Neuron (in vitro differentiated cells): Measurements from ENCODE around the gene FRMD5.
"Not testable (repeated sequence)": the region's sequence is repeated elsewhere in the genome, so short reads cannot be mapped to it uniquely, and the experiment has no call there.

ENCODE experiments used
- H2AFZ ChIP-seq: one replicate; pipeline ENCODE4 v1.6.1; 2013; ENCODE audit warnings: low read depth, mild to moderate bottlenecking, inconsistent platforms, low read length, moderate library complexity
- H3K27me3 ChIP-seq: one replicate; pipeline ENCODE4 v1.6.1; 2013; ENCODE audit warnings: low read length; ENCODE audit not compliant: insufficient read depth
- H3K36me3 ChIP-seq: one replicate; pipeline ENCODE4 v1.6.1; 2013; ENCODE audit warnings: low read length; ENCODE audit not compliant: insufficient read depth
- H3K4me1 ChIP-seq: one replicate; pipeline ENCODE4 v1.6.1; 2013; ENCODE audit warnings: low read length; ENCODE audit not compliant: insufficient read depth
- H3K4me3 ChIP-seq: 2 replicates; pipeline ENCODE4 v1.5.1; 2013; ENCODE audit warnings: mild to moderate bottlenecking, low read length, moderate library complexity
- H3K9me3 ChIP-seq: one replicate; pipeline ENCODE4 v1.6.1; 2013; ENCODE audit warnings: low read length

The FRMD5 gene

GRCh38 chr15:44034334-44034733 lies 160.7 kb downstream of the FRMD5 start:
- H3K9me3 ChIP-seq = no peaks in the 10 kb centered on the region
- no peak overlapping the region for H2AFZ ChIP-seq
- peaks cover 2% of the 10 kb centered on the region for H3K4me1 ChIP-seq
- no peaks in the 10 kb centered on the region for H3K27me3 ChIP-seq
- H3K36me3 ChIP-seq = no peaks in the 10 kb centered on the region
- no peak overlapping the region for H3K4me3 ChIP-seq

- no peaks in the 10 kb centered on the region for H3K4me1 ChIP-seq
- H3K9me3 ChIP-seq = no peaks in the 10 kb centered on the region
- H3K27me3 ChIP-seq = no peaks in the 10 kb centered on the region
These were observed 161.2 kb downstream of the FRMD5 start for GRCh38 chr15:44033894-44034293.

DNA sequence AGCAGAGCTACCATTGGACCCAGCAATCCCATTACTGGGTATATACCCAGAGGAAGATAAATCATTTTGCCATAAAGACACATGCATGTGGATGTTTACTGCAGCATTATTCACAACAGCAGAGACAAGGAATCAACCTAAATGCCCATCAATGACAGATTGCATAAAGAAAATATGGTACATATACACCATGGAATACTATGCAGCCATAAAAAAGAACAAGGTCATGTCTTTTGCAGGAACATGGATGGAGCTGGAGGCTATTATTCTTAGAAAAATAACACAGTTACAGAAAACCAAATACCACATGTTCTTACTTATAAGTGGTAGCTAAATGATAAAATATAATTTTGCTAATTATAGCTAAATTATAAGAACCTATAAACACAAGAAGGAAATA lies 162.3 kb downstream of the FRMD5 start:
- H3K4me1 ChIP-seq, H3K9me3 ChIP-seq, H3K4me3 ChIP-seq, H3K27me3 ChIP-seq, H2AFZ ChIP-seq, H3K36me3 ChIP-seq: not testable (repeated sequence)

More at GRCh38 chr15:44033894-44034293, 161.2 kb downstream of the FRMD5 start:
- Histone ChIP-seq H3K36me3 (no peaks in the 10 kb centered on the region), H3K4me3 (no peak overlapping the region), H2AFZ (no peak overlapping the region)

- Histone ChIP-seq H3K27me3 (no peaks in the 10 kb centered on the region), H3K4me3 (no peak overlapping the region), H2AFZ (no peak overlapping the region), H3K36me3 (no peaks in the 10 kb centered on the region), H3K9me3 (no peaks in the 10 kb centered on the region), H3K4me1 (no peaks in the 10 kb centered on the region)
These were observed 165.0 kb downstream of the FRMD5 start for GRCh38 chr15:44029940-44030568.

DNA sequence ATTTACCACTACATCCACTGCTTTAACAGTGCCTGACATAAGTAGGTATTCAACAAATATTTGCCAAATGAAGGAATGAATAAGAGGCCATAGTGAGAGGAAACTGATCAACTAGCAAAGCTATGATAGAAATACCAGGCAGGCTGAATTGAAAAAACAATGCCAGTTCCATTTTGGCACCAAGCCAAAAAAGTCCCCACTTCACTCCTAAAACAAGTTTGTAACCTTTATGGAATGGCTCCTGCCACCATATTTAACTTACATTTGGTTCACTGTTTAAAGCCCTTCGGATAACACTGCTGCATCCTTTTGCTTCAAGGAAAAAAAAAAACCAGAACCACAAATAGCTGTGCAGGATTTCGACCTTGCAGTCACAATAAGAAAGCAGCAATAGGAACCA lies 166.1 kb downstream of the FRMD5 start:
- Histone ChIP-seq H3K27me3 (no peaks in the 10 kb centered on the region), H3K9me3 (no peaks in the 10 kb centered on the region), H3K4me3 (no peak overlapping the region), H2AFZ (no peak overlapping the region), H3K36me3 (no peaks in the 10 kb centered on the region), H3K4me1 (no peaks in the 10 kb centered on the region)

GRCh38 chr15:44028349-44028748 lies 166.7 kb downstream of the FRMD5 start:
- H3K27me3 ChIP-seq = no peaks in the 10 kb centered on the region
- no peak overlapping the region for H3K4me3 ChIP-seq
- no peaks in the 10 kb centered on the region for H3K9me3 ChIP-seq
- H3K36me3 ChIP-seq = no peaks in the 10 kb centered on the region
- no peak overlapping the region for H2AFZ ChIP-seq
- no peaks in the 10 kb centered on the region for H3K4me1 ChIP-seq

- H3K4me1 ChIP-seq = no peaks in the 10 kb centered on the region
- no peaks in the 10 kb centered on the region for H3K27me3 ChIP-seq
- no peaks in the 10 kb centered on the region for H3K36me3 ChIP-seq
- H2AFZ ChIP-seq = no peak overlapping the region
- no peaks in the 10 kb centered on the region for H3K9me3 ChIP-seq
- no peak overlapping the region for H3K4me3 ChIP-seq
These were observed 170.9 kb downstream of the FRMD5 start for GRCh38 chr15:44024155-44024554.

DNA sequence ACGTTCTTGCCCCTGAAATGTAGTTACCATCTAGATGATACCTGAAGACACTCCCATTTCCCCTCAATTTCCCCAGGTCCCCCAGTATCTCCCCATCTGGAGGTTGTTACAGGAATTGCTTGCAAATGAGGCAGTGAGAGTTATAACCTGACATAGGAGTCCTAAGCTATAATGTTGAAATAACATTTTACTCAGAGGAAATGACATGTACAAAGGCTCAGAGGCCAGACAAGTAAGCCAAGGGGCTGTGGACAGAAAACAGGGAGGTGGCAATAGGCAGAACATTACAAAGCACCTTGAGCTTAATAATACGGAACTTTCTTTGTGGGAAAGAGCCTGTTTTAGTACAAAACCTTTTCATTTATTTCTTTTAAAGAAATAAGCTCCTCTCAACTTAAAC lies 171.9 kb downstream of the FRMD5 start:
- Histone ChIP-seq H3K4me1 (no peaks in the 10 kb centered on the region), H2AFZ (no peak overlapping the region), H3K27me3 (no peaks in the 10 kb centered on the region), H3K4me3 (no peak overlapping the region), H3K9me3 (no peaks in the 10 kb centered on the region), H3K36me3 (no peaks in the 10 kb centered on the region)

DNA sequence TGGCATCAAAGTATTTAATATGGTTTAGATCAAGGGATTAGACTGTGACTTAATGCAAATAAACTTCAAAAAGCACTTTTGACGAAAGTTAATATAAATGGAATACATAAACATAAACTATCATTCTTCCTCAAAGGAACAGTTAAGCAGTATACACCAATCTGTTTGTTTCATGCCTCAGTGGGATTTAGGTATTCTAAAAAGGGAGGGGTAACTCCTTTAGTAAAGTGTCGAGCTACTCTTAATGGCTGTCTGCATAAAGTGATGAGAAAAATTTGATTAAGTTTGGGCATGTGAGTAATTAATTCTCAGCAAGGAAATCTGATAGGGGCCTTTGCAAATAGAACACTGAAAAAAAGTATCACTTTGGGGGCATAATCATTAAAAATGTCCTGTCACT lies 176.9 kb downstream of the FRMD5 start:
- Histone ChIP-seq H2AFZ (no peak overlapping the region), H3K9me3 (no peaks in the 10 kb centered on the region), H3K36me3 (no peaks in the 10 kb centered on the region), H3K27me3 (no peaks in the 10 kb centered on the region), H3K4me3 (no peak overlapping the region), H3K4me1 (no peaks in the 10 kb centered on the region)

- no peaks in the 10 kb centered on the region for H3K27me3 ChIP-seq
- H3K4me1 ChIP-seq = peaks cover 17% of the 10 kb centered on the region
- H2AFZ ChIP-seq = no peak overlapping the region
- H3K4me3 ChIP-seq = no peak overlapping the region
- no peaks in the 10 kb centered on the region for H3K36me3 ChIP-seq
- no peaks in the 10 kb centered on the region for H3K9me3 ChIP-seq
These were observed 179.3 kb downstream of the FRMD5 start for GRCh38 chr15:44015545-44016305.

DNA sequence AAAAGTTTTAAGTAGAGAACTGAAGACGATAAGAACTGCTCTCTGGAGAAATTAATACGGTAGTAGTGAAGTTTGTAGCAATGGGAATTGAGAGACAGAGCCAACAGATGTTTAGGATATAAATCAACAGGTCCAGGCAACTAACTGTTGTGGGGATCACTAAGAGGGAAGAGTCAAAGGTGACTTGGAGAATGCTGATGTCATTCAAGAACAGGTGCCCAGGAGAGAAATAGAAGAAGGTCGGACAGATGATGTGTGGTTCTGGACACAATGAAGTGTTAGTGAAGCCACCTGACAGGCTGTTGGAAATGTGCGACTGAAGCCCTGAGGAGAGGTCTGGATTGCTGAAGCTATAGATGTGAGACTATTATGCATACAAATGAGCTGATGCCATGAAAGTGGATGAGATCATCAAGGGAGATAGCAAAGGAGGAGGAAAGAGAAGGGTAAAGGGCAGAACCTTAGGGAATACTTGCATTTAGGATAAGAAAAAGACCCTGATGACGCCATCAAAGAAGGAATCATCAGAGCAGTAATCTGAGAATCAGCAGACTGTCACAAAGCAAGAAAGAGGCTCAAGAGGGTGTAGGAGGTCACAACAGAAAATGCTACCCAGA lies 183.7 kb downstream of the FRMD5 start:
- peaks cover 17% of the 10 kb centered on the region for H3K4me1 ChIP-seq
- no peaks in the 10 kb centered on the region for H3K36me3 ChIP-seq

DNA sequence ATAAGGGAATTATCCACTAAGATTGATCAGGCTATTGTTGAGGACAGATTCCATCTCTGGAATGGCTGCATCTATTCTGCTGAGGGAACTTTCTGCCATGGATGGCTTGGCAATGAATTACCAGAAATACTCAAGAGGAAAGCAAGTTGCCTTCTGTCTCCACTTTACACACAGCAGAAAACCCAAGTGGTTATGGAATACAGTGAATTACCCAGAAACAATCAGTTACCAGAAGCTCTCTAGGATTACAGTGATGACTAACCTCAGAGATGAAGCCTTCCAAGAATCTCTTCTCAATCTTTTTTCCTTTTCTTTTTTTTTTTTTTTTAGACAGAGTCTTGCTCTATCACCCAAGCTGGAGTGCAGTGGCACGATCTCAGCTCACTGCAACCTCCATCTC lies 185.0 kb downstream of the FRMD5 start:
- Histone ChIP-seq H3K4me3 (no peak overlapping the region), H2AFZ (no peak overlapping the region), H3K36me3 (no peaks in the 10 kb centered on the region), H3K27me3 (no peaks in the 10 kb centered on the region), H3K9me3 (no peaks in the 10 kb centered on the region), H3K4me1 (peaks cover 17% of the 10 kb centered on the region)

More for the DNA sequence above, 183.7 kb downstream of the FRMD5 start:
- no peak overlapping the region for H2AFZ ChIP-seq
- no peak overlapping the region for H3K4me3 ChIP-seq
- H3K27me3 ChIP-seq = no peaks in the 10 kb centered on the region
- H3K9me3 ChIP-seq = no peaks in the 10 kb centered on the region

- Histone ChIP-seq H3K4me3 (no peak overlapping the region), H3K36me3 (no peaks in the 10 kb centered on the region), H3K27me3 (no peaks in the 10 kb centered on the region), H2AFZ (no peak overlapping the region), H3K4me1 (peaks cover 17% of the 10 kb centered on the region), H3K9me3 (no peaks in the 10 kb centered on the region)
These were observed 186.0 kb downstream of the FRMD5 start for GRCh38 chr15:44009038-44009437.
